Measurements from ENCODE around the gene POLD3. TPM values are rescaled to one million over a fixed set of nuclear protein-coding genes. Genes with fewer than 3 reads are reported as not detected.

The POLD3 gene
- total and polyA plus RNA-seq, 11 donors = 2.8 to 14.7 (median 6.5) TPM

DNA sequence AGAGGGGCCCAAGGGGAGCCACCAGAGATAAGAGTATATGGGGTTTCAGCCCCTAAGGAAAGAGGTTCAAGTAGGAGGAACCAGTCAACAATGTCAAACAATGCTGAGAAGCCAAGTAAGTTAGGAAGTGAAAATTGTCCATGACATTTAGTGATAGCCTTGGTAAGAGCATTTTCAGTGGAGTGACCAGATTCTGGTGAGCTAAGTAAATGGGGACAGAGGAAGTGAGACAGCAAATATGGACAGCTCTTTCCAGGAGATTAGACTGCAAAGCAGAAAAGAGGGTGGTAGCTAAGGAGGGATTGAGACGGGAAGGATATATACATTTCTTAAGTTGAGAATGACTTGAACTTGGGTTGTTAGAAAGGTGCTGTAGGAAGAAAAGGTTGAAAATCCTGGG, 22.9 kb downstream of the POLD3 start:
- Histone ChIP-seq H3K4me1 (peaks cover 0 to 19% (median 0%) of the 10 kb centered on the region in 12 donors), H3K4me3 (no peak overlapping the region), H3K9me3 (no peaks in the 10 kb centered on the region), H3K36me3 (peaks cover 0 to 78% (median 68%) of the 10 kb centered on the region in 9 donors), H3K27ac (peak overlapping the region in 2 of 12 donors; percentile 44 to 78), H3K27me3 (no peaks in the 10 kb centered on the region)
- DNase-seq = no peak
- TF ChIP-seq, protein P1, sequence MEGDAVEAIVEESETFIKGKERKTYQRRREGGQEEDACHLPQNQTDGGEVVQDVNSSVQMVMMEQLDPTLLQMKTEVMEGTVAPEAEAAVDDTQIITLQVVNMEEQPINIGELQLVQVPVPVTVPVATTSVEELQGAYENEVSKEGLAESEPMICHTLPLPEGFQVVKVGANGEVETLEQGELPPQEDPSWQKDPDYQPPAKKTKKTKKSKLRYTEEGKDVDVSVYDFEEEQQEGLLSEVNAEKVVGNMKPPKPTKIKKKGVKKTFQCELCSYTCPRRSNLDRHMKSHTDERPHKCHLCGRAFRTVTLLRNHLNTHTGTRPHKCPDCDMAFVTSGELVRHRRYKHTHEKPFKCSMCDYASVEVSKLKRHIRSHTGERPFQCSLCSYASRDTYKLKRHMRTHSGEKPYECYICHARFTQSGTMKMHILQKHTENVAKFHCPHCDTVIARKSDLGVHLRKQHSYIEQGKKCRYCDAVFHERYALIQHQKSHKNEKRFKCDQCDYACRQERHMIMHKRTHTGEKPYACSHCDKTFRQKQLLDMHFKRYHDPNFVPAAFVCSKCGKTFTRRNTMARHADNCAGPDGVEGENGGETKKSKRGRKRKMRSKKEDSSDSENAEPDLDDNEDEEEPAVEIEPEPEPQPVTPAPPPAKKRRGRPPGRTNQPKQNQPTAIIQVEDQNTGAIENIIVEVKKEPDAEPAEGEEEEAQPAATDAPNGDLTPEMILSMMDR (IDR thresholded peaks at IDR 0.05) = no peak
- TF ChIP-seq POLR2A (IDR thresholded peaks at IDR 0.05) = no peak
- intact Hi-C loops (cut with DNase I) = loop anchor here in 2 of 10 donors (5.0 to 10.0 kb wide), 2 partner anchors 109 to 112 kb away; no protein-coding TSS in a partner anchor
- WGBS, 4 donors = 93 to 96% (median 94%) methylated on average over 1 of the region's 1 CpG
- ATAC-seq = peak in 1 of 4 donors; percentile 30

- Histone ChIP-seq H3K36me3 (peaks cover 0 to 82% (median 72%) of the 10 kb centered on the region in 9 donors), H3K4me3 (no peak overlapping the region), H3K9me3 (no peaks in the 10 kb centered on the region), H3K4me1 (peaks cover 0 to 18% (median 0%) of the 10 kb centered on the region in 12 donors), H3K27me3 (no peaks in the 10 kb centered on the region), H3K27ac (peak overlapping the region in 2 of 12 donors; percentile 44 to 78)
- ATAC-seq (no peak), DNase-seq (no peak)
- intact Hi-C loops (cut with DNase I) = loop anchor here in 2 of 10 donors (5.0 to 10.0 kb wide), 2 partner anchors 109 to 111 kb away; no protein-coding TSS in a partner anchor
- WGBS, 4 donors = 97 to 100% (median 98%) methylated on average over 3 of the region's 3 CpGs
- no peak for TF ChIP-seq POLR2A (IDR thresholded peaks at IDR 0.05)
- TF ChIP-seq, protein P1 (IDR thresholded peaks at IDR 0.05) = no peak
Observed at GRCh38 chr11:74615988-74616387, 23.6 kb downstream of the POLD3 start.

DNA sequence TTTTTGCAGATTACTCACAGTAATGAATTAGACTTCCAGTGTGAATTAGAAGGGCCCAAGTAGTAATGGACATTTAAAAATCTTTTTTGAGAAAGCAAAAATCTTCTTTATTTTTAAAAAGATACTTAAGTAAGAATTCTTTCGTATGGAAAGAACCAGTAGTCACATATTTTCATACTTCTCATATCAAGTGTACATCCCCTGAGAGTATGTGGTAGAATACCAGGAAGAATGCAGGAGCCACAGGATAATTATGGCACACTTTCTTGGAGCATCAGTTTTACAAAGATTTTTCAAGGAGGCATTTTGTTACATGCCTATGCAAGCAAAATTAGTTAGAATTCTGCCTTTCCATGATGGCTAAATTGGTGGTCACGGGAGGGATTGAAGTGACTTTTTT, 28.1 kb downstream of the POLD3 start:
- peaks cover 0 to 67% (median 56%) of the 10 kb centered on the region in 9 donors for H3K36me3 ChIP-seq
- no peak for DNase-seq
- no peak for ATAC-seq
- WGBS, 4 donors = 84 to 88% (median 86%) methylated on average over 2 of the region's 2 CpGs
- no peak overlapping the region for H3K4me3 ChIP-seq
- no peak overlapping the region for H3K27ac ChIP-seq
- no peak for TF ChIP-seq POLR2A (IDR thresholded peaks at IDR 0.05)
- TF ChIP-seq, protein P1 (IDR thresholded peaks at IDR 0.05) = no peak
- H3K4me1 ChIP-seq = no peaks in the 10 kb centered on the region
- intact Hi-C loops (cut with DNase I) = loop anchor here in 1 of 10 donors (5.0 kb wide), 1 partner anchor 122 kb away; no protein-coding TSS in a partner anchor
- H3K9me3 ChIP-seq = no peaks in the 10 kb centered on the region
- no peaks in the 10 kb centered on the region for H3K27me3 ChIP-seq

DNA sequence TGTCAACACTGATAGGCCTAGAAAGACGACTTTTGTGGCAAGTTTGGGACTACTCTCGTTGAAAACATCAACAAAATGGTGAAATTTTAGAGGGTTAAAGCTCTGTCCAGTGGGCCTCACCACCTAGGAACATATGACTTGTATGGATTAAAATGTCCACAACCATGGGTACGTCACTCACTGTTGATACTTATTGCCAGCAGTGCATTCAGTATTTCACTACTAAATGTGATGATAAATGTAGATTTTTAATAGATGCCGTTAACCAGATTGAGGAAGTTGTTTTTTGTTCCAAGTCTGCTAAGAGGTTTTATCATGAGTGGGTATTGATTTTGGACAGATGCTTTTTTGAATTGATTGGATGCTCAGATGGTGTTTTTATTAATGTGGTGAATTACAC, 33.7 kb downstream of the POLD3 start:
- TF ChIP-seq POLR2A (IDR thresholded peaks at IDR 0.05) = no peak
- TF ChIP-seq, protein P1 (IDR thresholded peaks at IDR 0.05) = no peak

More for the DNA sequence above, 33.7 kb downstream of the POLD3 start:
- H3K27ac ChIP-seq = no peak overlapping the region
- no peak overlapping the region for H3K4me3 ChIP-seq
- intact Hi-C loops (cut with DNase I) = no loop called here
- H3K36me3 ChIP-seq = peaks cover 0 to 56% (median 37%) of the 10 kb centered on the region in 9 donors
- H3K4me1 ChIP-seq = peaks cover 0 to 7% (median 0%) of the 10 kb centered on the region in 12 donors
- ATAC-seq (no peak), DNase-seq (no peak)
- WGBS, 4 donors = 92 to 94% (median 92%) methylated on average over 4 of the region's 4 CpGs
- H3K9me3 ChIP-seq = no peaks in the 10 kb centered on the region
- H3K27me3 ChIP-seq = no peaks in the 10 kb centered on the region

Data from heart left ventricle (tissue), 16 donors.